Stimulated activated CD8-positive, alpha-beta memory T cell treated with anti-CD3 and anti-CD28 coated beads, Interleukin-12 subunit alpha, Interleukin-12 subunit beta, amount 100 ng/mL, for 4 hours (primary cell): ENCODE results near the gene TM7SF2.

ENCODE experiments used
- DNase-seq: peaks from one replicate; pipeline ENCODE4 v3.0.0-alpha.2; 2020; ENCODE audit warnings: low read depth

TM7SF2 gene

DNA sequence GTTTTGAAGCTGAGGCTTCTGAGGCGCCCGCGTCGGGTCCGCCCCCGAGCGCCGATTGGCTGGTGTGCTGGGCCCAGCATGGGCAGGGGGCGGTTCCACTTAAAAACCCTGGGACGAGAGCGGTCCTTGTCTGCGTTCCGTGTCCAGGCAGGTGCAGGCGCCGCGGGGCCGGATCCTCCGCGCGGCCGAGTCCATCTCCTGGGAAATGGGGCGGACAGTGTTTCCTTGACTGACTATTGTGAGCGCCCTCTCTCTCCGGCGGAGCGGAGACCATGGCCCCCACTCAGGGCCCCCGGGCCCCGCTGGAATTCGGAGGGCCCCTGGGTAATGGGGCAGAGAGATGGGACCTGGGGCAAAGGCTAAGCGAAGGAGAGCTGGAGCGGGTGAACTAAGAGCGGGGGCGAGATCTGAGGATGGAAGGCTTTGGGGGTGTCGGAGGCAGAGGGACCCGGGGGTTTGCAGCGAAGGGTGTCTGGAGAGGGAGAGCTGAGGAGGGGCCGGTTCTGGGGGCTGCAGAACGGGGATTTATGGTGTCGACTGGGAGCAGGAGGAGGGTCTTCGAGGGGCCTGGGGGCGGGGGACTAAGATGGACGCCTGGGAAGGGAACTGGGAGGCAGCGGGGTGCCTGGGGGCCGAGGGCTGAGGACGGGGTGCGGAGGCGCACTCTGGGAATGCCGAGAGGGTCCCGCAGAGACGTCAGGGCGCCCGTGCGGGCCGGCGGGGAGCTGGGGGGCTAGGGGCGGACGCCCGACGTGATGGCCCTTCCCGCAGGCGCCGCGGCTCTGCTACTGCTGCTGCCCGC lies at the start of gene TM7SF2:
Gene TM7SF2 (plus strand): TSS at position 129 of the 802 bp plus-strand sequence. CDS start 144 bp downstream, at position 273.
- DNase-seq, result peak; percentile 82

DNA sequence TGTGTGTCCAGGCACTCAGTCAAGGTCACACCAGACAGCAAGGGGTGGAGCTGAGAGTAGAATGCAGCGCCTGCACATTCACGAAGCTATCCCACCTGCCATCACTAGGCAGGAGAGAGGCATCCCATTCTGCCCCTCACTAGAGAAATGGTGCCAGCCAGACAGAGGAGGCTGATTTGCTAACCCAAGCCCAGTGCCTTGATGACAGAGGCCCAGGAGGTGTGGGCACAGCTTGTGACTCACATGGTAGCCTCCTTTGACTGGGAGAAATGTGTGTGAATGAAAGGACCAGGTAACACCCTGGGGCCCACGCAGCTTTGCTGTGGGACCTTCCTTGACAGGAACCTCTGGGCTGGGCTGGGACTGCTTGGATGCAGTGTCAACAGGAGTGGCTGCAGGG lies 48.1 kb upstream of the TM7SF2 start:
- DNase-seq, result no peak

DNA sequence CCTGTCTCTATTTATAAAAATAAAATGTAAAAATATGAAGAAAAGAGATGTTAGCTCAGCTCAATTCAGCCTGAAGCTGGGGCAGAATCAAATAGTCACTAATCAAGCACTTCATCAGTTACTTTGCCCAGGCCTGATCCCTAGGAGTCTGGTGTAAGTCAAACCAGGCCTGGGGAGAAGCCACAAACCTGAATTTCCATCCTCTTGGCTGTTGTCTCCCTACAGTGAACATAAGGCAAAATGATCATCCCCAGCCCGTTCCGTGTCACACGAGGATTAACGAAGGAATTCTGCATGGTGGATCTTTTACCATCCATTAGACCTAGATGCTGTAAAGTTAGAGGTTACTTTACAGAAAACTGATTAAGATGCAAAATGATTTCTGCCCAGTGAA lies 46.8 kb upstream of the TM7SF2 start:
- no peak for DNase-seq

DNA sequence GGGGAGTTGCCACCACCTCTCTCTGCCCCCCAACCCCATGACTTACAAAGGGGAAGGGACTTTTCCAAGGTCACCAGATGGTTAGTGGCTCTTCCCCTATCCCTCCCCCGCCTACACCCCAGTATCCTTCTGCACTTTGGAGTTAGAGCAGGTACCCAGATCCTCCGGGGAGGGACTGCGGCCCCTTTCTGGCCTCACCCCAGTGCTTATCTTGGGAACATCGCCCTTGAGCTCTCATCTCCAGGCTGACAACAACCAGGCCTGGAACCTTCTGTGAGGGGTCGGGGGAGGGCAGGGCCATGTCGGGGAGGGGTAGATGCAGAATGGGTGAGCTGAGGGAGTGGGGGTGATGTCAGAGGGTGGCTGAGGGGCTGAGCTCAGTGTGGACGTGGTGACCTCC lies 45.8 kb upstream of the TM7SF2 start:
- no peak for DNase-seq

DNA sequence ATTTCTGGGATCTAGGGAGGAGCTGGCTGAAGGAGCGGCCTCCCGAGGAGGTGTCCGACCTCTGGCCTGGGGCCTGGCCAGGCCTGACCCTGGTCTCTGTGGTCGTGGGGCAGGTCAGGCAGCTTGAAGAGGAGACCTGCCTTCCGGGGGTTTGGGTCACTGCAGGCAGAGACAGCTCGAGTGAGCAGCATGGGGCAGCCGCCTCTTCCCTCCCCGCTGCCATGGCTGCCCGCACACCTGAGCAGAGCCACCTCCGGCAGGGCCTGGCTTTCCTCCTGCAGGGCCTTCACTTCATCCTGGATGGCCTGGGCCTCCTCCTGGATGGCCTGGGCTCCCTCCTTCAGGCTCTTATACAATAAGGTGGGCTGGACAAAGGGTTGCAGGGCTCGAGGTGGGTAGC lies 45.4 kb upstream of the TM7SF2 start:
- no peak for DNase-seq

DNA sequence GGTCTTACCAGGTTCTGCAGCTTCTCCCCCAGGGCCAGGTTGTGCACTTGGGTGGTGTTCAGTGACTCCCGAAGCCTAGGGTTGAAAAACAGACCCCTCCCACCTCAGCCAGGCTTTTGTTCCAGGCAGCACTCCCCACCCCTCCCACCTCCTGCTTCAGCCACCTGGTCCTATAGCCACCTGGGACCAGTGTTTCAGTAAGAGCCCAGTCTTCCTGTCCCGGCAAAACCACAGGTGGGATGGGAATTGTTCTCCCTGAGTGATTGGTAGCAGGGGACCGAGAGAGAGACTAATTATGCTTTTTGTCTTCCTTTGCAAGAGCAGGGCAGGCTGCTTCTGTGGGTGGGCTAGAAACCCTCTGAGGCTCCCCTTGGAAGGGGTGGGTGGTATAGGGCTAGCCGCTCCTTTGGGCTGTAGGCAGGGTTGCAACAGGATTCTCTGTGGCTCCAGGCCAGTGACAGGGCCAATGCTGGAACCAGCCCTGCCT lies 44.8 kb upstream of the TM7SF2 start:
- no peak for DNase-seq

DNA sequence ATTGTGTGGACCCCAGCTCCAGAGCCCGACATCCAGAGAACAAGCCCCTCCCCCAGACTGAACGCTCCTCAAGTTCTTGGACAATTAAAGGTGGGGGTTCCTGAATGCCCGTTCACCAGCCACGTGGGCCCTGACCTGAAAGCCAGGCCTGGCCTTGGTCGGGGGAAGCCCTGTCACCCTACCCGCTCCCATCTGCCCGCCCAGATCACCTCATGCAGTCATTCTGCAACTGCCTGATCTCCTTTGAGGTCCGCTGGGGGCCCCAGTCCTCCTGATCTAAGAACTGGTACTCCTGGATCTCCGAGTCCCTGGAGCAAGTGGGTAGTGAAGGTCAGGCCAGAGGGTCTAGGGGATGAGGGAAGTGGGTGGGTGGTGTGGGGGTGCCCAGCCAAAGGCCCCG lies 44.2 kb upstream of the TM7SF2 start:
- DNase-seq, result no peak

DNA sequence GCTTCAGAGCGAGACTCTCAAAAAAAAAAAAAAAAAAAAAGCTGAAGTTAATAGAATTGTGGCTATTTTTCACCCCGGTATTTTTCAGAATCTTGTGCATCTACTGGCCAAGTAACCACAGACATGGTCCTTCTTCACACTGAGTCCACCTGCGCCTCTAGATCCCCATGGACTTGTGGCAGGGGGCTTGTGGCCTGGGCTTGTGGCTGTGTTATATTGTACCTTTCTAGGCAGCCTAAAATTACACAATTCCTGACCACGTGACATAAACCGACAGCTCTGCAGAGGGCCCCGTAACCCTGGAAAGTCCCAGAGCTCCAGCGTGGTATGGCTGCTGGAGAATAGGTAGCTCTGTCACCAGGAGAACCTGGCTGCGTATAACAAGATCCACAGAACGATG lies 42.5 kb upstream of the TM7SF2 start:
- no peak for DNase-seq

DNA sequence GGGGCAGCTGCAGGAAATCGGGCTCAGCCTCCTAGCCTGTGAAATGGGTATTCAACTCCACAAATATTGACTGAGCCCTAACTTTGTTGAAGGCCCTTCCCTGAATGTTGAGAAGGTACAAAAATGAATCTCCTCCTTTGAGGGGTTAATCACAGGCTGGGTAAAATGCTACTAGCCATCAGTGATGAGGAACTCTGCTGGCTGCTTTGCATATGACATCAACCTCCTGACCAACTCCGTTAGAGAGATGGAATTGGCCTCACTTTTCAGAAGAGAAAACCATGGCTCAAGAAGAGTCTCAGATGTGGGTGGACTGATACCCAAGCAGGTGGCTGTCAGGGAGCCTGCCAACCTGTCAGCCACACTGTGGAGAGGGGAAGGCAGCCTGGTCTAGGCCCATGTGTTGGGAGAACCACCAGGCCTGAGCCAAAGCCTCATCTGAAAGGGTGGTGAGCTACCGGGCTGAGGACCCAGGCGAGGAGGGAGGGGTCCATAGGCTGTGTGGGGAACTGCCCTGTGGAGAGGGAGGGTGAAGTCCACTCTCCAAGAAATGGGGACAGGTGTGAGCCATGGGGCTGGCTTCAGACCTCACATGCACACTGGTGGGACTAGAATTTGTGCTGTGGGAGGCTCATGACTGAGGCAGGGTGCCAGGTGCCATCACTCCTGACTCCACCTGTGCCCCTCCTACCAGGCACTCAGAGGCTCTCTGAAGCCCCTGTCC lies 39.6 kb upstream of the TM7SF2 start:
- DNase-seq, result no peak

DNA sequence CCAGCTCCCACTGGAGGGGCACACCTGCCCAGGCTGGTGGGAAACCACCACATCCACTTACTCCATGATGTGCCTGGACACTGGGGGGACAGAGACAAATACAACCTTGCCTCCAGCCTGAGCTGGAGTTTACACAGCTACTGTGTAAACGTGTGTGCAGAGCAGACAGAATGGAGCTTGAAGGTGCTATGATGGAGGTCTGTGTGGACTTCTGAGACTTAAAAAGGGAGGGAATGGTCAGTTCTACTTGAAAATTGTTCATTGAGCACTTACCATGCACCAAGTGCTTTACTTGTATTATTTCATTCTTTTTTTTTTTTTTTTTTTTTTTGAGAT lies 39.1 kb upstream of the TM7SF2 start:
- DNase-seq, result no peak

DNA sequence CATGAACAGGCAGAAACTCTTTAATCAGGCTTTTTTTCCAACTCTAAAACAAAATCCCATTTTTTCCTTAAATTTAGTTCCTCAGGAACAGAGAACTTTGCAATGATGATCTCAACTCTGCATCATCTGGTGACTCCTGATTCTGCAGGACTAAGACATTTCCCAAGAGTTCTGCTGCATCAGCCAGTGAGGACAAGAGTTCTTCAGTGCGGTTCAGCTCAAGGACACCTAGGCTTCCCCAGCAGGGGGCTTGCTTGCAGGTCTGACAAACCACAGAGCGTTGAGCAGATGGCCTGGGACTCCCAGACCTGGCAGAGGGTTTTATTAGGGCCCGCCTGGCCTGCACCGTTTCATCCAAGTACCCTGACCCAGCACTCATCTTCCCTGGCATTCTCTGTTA lies 34.2 kb upstream of the TM7SF2 start:
- DNase-seq, result no peak

DNA sequence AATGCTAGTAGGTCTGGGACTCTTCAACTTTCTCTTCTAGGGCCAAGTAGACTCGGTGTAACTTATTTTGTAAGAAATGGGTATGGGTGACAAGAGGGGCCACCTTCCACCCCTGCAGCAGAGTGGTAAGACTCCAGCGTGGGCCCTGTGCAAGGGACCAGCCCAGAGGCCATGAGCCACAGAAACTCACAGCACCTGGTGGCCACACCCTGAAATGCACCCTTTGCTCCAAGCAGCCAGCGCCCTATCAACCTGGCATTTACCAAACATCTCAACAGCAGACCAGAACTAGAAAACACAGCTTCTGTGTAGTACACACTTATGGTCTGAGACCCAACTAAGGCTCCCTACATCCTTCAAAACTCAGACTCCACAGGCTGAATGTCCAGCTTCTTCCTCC lies 33.5 kb upstream of the TM7SF2 start:
- peak; percentile 46 for DNase-seq

DNA sequence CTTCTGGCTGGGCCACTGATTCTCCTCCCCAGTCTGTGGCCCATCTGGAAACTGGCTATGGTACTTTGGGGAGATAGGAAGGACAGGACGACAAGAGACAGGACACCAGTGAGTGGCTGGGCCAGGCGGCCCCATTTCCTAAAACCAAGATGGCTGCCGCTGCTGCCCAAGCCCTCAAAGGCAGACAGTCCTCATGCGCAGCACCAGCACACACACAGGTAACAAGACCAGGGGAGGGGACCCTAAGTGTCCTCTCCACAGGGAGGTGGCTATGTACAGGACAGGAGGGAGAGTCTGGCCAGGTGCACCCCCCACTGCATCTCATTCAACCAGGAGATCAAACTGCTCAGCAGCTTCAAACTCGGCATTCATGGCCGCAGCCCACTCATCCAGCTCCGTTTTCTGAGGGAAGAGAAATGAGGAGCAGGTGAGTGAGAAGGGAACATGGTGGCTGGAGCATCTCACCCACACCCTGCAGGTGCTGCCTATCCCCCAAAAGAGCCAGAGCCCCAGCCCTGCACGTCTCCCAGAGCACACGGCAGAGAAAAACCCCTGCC lies 32.8 kb upstream of the TM7SF2 start:
- no peak for DNase-seq

DNA sequence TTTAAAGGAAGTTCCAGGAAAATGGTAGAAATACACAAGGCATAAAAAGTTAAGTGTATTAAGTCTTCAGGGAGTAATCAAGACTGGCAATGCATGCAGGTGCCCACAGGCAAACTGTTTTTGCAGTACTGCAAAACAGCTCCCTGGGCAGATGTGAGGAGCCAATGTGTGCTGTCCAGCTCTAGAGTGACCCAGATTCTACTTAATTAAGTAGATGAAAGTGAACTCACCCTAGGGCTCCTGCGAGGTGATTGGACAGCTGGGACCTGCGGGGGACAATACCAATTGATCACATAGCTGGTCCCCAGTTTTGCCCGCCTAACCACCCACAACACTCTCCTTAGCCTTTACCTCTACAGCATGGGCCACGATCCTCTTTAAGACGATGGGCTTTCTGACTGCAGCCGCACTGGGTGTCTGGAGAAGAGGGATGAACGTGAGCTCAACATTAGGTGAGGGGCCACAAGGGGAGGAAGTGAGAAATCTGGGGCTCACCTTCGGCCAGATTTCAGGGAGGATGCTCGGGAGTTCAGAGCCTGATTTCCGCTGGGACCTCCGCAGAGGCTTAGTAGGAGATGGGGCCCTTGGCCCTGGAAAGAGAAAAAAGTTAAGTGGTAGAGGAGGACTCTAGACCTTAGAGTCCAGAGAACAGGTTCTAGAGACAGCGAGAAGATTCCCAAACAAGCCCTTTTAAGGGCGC lies 28.4 kb upstream of the TM7SF2 start:
- DNase-seq, result no peak

DNA sequence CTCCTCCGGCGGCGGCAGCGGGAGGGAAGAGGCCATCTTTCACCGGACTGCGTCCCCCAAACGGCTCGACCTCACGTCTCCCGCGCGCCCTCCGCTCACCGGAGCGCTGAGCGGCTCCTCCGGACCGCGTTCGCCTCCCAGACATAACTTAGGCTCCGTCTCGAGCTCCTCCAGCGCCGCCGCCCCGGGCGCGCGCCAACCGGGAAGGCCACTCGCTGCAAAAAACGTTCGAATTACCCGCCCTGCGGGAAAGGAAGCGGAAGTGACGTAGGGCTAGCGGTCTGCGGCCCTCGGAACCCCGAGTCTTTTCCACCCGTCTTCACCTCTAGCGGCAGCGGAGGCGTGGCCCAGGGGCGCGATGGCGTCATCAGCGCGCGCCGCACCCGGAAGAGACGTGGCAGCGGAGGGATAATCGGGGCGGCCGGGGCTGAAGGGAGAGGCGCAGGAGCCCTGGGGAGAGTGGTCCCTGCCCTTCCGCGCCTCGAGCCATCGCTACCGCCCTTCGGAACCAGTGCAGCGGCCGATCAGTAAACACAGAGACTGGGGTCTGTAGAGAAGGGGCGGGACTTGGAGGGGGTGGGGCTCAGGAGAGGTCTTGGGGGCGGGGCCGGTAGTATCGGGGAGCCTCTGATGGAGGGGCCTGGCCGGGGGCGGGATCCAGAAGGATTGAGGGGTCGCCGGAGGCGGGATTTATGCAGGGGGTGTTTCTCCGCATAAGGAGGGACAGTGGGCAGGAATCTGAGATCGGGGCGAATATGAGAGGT lies 27.7 kb upstream of the TM7SF2 start, which contains the start of the genes CDCA5 and ZFPL1:
Gene CDCA5 (minus strand): TSS at position 207 of the 764 bp plus-strand sequence. CDS start 62 bp downstream, at position 145.
Gene ZFPL1 (plus strand): TSS at position 389 of the 764 bp plus-strand sequence. CDS start 477 bp downstream, outside the sequence.
- DNase-seq, result peak; percentile 96

DNA sequence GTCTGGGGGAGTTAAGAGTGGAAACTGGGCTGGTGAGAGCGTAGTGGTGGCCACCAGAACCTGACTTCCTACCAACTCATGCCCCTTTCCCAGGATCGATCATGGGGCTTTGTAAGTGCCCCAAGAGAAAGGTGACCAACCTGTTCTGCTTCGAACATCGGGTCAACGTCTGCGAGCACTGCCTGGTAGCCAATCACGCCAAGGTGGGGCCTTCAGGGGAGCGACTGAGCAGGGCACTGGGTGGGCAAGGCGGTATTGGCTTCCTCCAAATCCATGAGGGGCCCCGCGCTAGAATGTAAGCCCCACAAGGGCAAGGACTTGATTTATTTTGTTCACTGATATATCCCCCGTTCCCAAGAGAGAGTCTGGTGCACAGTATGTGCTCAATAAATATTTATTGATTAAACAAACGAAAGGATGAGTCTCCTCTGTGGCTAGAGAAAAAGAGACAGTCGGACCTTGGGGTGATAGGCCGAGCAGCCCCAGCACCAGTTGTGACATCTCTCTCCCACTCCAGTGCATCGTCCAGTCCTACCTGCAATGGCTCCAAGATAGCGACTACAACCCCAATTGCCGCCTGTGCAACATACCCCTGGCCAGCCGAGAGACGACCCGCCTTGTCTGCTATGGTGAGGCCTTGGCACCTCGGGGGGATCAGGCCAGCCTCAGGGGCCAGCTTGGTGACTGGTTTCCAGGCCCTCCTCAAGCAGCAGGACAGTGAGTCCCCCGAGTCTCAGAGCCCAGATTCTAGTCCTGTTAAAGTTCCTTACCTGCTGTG lies 26.9 kb upstream of the TM7SF2 start:
- DNase-seq, result no peak

DNA sequence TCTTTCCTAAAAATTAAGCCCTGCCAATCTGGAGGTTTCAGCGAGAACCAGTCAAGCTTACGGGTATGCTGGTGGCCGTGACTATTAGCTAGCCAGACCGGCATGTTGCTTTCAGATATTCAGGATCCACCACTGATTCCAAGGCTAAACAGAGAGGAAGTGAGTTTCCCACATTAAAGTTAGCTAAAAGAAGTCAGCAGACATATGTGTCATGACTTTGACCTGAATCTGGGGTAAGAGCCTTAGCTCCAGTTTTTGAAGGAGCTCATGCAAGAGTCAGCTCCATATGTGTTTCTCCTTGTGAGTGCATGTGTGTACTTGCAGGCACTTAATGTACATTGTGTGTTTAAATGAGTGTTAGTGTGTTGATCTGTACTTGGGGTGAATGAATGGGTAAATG lies 26.2 kb upstream of the TM7SF2 start:
- DNase-seq, result no peak

DNA sequence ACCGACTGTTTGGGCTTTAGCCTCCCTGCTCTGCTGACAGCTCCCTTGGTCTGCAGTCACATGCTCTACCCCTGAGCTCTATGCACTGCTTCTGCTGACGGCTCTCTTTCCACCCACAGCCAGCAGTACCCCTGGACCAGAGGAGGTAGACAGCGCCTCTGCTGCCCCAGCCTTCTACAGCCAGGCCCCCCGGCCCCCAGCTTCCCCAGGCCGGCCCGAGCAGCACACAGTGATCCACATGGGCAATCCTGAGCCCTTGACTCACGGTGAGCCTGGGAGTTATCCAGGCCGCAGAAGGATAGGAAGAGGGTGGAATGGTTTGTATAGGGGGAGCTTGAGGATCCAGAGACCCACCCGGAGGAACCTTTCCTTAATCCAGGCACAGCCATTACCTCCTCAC lies 24.9 kb upstream of the TM7SF2 start:
- no peak for DNase-seq

DNA sequence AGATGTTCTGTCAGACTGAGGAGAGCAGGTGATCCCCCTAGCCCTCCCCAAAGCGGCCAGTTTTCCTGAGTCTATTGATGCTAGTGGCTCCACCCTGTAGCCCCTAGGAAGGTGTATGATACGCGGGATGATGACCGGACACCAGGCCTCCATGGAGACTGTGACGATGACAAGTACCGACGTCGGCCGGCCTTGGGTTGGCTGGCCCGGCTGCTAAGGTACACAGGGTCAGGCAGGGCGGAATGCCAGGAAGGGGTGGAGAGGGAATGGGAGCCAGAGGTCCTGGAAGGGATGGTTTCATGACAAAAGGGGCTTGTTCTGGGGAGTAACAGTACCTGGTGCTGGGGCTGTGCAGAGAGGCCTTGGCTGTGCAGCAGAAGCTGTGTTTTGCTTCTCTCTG lies 24.5 kb upstream of the TM7SF2 start:
- DNase-seq, result no peak

DNA sequence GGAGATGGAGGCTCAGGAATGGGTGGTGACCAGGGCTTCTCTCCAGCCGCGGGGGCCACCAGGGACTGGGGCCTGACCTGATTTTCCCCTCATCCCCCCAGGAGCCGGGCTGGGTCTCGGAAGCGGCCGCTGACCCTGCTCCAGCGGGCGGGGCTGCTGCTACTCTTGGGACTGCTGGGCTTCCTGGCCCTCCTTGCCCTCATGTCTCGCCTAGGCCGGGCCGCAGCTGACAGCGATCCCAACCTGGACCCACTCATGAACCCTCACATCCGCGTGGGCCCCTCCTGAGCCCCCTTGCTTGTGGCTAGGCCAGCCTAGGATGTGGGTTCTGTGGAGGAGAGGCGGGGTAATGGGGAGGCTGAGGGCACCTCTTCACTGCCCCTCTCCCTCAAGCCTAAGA lies 23.8 kb upstream of the TM7SF2 start:
- no peak for DNase-seq

DNA sequence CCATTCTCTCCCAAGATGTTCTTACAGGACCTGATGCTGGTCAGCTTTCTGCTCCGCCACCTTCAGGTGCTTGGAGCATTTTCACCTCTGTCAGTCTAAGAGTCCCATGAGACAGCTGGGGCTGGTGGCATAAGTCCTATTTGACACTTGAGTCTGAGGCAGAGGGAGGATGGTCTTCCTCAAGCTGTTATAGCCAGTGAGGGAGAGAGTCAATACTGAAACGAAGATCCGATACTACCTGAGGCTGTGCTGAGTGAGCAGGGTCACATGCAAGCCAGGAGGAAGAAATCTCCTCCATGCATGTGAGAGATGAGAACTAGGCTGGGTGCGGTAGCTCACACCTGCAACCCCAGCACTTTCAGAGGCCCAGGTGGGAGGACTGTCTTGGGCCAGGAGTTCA lies 22.1 kb upstream of the TM7SF2 start:
- DNase-seq, result no peak
